Loucy (cell line): ENCODE results near the gene GRWD1.

ENCODE experiments used
- H2AFZ ChIP-seq: fragments of 200-600 bp; sonication (generic); 2 replicates; pipeline ENCODE4 v1.6.0; 2016; ENCODE audit warnings: antibody characterized with exemption, mild to moderate bottlenecking, low read length, moderate library complexity
- H3F3A ChIP-seq: fragments of 200-600 bp; 2 replicates; pipeline ENCODE4 v1.6.0; 2016; ENCODE audit warnings: antibody characterized with exemption, low read depth, mild to moderate bottlenecking
- H3K27me3 ChIP-seq: fragments of 200-600 bp; sonication (generic); 2 replicates; pipeline ENCODE4 v1.6.1; 2014; ENCODE audit warnings: low read length, mild to moderate bottlenecking; ENCODE audit not compliant: insufficient read depth, poor library complexity, severe bottlenecking
- H3K36me3 ChIP-seq: fragments of 200-600 bp; sonication (generic); 2 replicates; pipeline ENCODE4 v1.6.1; 2016; ENCODE audit warnings: low read length; ENCODE audit not compliant: insufficient read depth
- H3K4me1 ChIP-seq: fragments of 200-600 bp; sonication (generic); 2 replicates; pipeline ENCODE4 v1.5.1; 2014; ENCODE audit warnings: low read length, mild to moderate bottlenecking; ENCODE audit not compliant: insufficient read depth, poor library complexity, severe bottlenecking
- H3K4me2 ChIP-seq: fragments of 200-600 bp; sonication (generic); 2 replicates; pipeline ENCODE4 v1.6.0; 2014; ENCODE audit warnings: antibody characterized with exemption, low read length, low read depth, mild to moderate bottlenecking; ENCODE audit not compliant: poor library complexity, severe bottlenecking
- H3K4me3 ChIP-seq: fragments of 200-600 bp; sonication (generic); 2 replicates; pipeline ENCODE4 v1.5.1; 2014; ENCODE audit warnings: low read length, mild to moderate bottlenecking, mixed read lengths; ENCODE audit not compliant: poor library complexity, severe bottlenecking
- H3K79me2 ChIP-seq: fragments of 200-600 bp; sonication (generic); 2 replicates; pipeline ENCODE4 v1.6.1; 2014; ENCODE audit warnings: low read length; ENCODE audit not compliant: insufficient read depth
- H3K9ac ChIP-seq: fragments of 200-600 bp; sonication (generic); 2 replicates; pipeline ENCODE4 v1.6.0; 2014; ENCODE audit warnings: mild to moderate bottlenecking, low read depth, low read length, moderate library complexity; ENCODE audit not compliant: poor library complexity, severe bottlenecking
- H3K9me2 ChIP-seq: fragments of 200-600 bp; sonication (generic); replicated peaks from 2 replicates; pipeline ENCODE4 v1.6.1; 2016; ENCODE audit warnings: low read depth, low read length, mixed read lengths
- H3K9me3 ChIP-seq: fragments of 200-600 bp; sonication (generic); 2 replicates; pipeline ENCODE4 v1.6.1; 2014; ENCODE audit warnings: mild to moderate bottlenecking, antibody characterized with exemption, low read length, low read depth; ENCODE audit not compliant: insufficient read depth
- H4K20me1 ChIP-seq: fragments of 200-600 bp; sonication (generic); 2 replicates; pipeline ENCODE4 v1.6.0; 2014; ENCODE audit warnings: antibody characterized with exemption, low read length, mild to moderate bottlenecking; ENCODE audit not compliant: insufficient read depth, poor library complexity, severe bottlenecking
- EZH2phosphoT487 ChIP-seq: fragments of 200-600 bp; IDR thresholded peaks from 2 replicates; pipeline ENCODE4 v1.6.1; 2018; ENCODE audit warnings: antibody characterized with exemption, mild to moderate bottlenecking, moderate library complexity, borderline replicate concordance
- TF ChIP-seq, protein P1 (sequence below): fragments of 200-600 bp; sonication (generic); conservative IDR thresholded peaks from 2 replicates; pipeline ENCODE4 v1.5.1; 2014; ENCODE audit warnings: mild to moderate bottlenecking, antibody characterized with exemption, low read length

The GRWD1 gene

DNA sequence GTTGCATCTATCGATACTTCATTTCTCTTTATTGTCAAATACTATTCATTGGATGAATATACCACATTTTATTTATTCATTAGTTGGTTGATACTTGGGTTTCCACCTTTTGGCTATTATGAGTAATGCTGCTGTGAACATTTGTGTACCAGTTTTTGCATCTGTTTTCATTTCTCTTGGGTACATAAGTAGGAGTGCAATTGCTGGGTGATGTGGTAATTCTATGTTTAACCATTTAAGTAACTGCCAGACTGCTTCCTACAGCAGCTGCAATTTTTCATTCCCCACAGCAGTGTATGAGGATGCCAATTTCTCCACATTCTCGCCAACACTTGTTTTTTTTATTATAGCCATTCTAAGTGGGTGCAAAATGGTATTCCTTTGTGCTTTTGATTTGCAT is 12.2 kb downstream of the GRWD1 start:
- Histone ChIP-seq H3K4me2 (no peak overlapping the region), H3K9me2 (no peaks in the 10 kb centered on the region), H3K9me3 (no peaks in the 10 kb centered on the region), H3K27me3 (no peaks in the 10 kb centered on the region), H3K79me2 (no peaks in the 10 kb centered on the region; the same call in 1 of the 2 replicates), H3F3A (no peaks in the 10 kb centered on the region), H4K20me1 (no peaks in the 10 kb centered on the region), H3K4me1 (no peaks in the 10 kb centered on the region), H3K9ac (no peak overlapping the region), H3K36me3 (peaks cover 12% of the 10 kb centered on the region; the same call in 1 of the 2 replicates), H2AFZ (no peak overlapping the region), H3K4me3 (no peak overlapping the region)
- TF ChIP-seq, protein P1, sequence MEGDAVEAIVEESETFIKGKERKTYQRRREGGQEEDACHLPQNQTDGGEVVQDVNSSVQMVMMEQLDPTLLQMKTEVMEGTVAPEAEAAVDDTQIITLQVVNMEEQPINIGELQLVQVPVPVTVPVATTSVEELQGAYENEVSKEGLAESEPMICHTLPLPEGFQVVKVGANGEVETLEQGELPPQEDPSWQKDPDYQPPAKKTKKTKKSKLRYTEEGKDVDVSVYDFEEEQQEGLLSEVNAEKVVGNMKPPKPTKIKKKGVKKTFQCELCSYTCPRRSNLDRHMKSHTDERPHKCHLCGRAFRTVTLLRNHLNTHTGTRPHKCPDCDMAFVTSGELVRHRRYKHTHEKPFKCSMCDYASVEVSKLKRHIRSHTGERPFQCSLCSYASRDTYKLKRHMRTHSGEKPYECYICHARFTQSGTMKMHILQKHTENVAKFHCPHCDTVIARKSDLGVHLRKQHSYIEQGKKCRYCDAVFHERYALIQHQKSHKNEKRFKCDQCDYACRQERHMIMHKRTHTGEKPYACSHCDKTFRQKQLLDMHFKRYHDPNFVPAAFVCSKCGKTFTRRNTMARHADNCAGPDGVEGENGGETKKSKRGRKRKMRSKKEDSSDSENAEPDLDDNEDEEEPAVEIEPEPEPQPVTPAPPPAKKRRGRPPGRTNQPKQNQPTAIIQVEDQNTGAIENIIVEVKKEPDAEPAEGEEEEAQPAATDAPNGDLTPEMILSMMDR = no peak
- TF ChIP-seq EZH2phosphoT487 = no peak

DNA sequence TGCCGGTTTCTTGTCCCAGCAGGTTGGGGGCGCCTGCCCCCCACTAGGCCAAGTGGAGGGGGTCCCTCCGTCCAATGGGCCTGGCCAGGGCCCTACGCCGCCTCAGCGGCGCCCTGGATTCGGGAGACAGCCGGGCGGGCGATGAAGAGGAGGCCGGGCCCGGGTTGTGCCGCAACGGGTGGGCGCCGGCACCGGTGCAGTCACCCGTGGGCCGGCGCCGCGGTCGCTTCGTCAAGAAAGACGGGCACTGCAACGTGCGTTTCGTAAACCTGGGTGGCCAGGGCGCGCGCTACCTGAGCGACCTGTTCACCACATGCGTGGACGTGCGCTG is 15.8 kb downstream of the GRWD1 start:
- Histone ChIP-seq H3K27me3 (no peaks in the 10 kb centered on the region), H3K9me2 (no peaks in the 10 kb centered on the region), H3K4me1 (no peaks in the 10 kb centered on the region), H3F3A (no peaks in the 10 kb centered on the region), H3K9ac (no peak overlapping the region), H3K36me3 (peaks cover 6% of the 10 kb centered on the region; the same call in 1 of the 2 replicates), H3K9me3 (no peaks in the 10 kb centered on the region), H2AFZ (no peak overlapping the region), H3K79me2 (no peaks in the 10 kb centered on the region), H3K4me3 (no peak overlapping the region), H3K4me2 (no peak overlapping the region), H4K20me1 (no peaks in the 10 kb centered on the region)
- TF ChIP-seq, protein P1 = no peak
- TF ChIP-seq EZH2phosphoT487 = no peak

DNA sequence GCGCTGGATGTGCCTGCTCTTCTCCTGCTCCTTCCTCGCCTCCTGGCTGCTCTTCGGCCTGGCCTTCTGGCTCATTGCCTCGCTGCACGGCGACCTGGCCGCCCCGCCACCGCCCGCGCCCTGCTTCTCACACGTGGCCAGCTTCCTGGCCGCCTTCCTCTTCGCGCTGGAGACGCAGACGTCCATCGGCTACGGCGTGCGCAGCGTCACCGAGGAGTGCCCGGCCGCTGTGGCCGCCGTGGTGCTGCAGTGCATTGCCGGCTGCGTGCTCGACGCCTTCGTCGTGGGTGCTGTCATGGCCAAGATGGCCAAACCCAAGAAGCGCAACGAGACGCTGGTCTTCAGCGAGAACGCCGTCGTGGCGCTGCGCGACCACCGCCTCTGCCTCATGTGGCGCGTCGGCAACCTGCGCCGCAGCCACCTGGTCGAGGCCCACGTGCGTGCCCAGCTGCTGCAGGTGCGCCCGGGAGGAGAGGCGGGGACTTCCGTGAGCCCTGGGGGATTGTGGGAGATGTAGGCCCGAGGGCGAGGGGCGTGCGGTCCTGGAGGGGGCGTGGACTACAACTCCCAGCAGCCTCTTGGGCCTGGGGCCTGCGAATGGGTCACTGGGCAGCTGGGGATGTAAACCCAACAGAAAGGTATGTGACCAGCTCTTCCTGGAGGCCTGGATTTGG is 16.3 kb downstream of the GRWD1 start:
- Histone ChIP-seq H3F3A (no peaks in the 10 kb centered on the region), H3K79me2 (no peaks in the 10 kb centered on the region), H3K4me3 (no peak overlapping the region), H3K4me2 (no peak overlapping the region), H3K27me3 (no peaks in the 10 kb centered on the region), H3K9me2 (no peaks in the 10 kb centered on the region), H3K36me3 (peaks cover 3% of the 10 kb centered on the region; the same call in 1 of the 2 replicates), H3K4me1 (no peaks in the 10 kb centered on the region), H4K20me1 (no peaks in the 10 kb centered on the region), H3K9me3 (no peaks in the 10 kb centered on the region), H3K9ac (no peak overlapping the region), H2AFZ (no peak overlapping the region)
- TF ChIP-seq EZH2phosphoT487 = no peak
- TF ChIP-seq, protein P1 = no peak
